WERI-Rb-1 (cell line): Measurements from ENCODE around the gene TMEM59L.

Experiments used
- DNase-seq: peaks from one replicate; pipeline ENCODE4 v3.0.0-alpha.2; 2020
- H3K27ac ChIP-seq: fragments of 250-450 bp; sonication (Bioruptor Pico); 2 replicates; pipeline ENCODE4 v1.5.1; 2020; ENCODE audit warnings: mild to moderate bottlenecking, moderate library complexity
- H3K27me3 ChIP-seq: fragments of 250-450 bp; sonication (Bioruptor Pico); 2 replicates; pipeline ENCODE4 v1.5.1; 2021; ENCODE audit warnings: mild to moderate bottlenecking, low read depth, moderate library complexity; ENCODE audit not compliant: insufficient read depth, severe bottlenecking
- H3K36me3 ChIP-seq: fragments of 250-450 bp; sonication (Bioruptor Pico); 2 replicates; pipeline ENCODE4 v1.5.1; 2020; ENCODE audit warnings: mild to moderate bottlenecking, moderate library complexity
- H3K4me3 ChIP-seq: 2 replicates; pipeline ENCODE4 v1.5.1; 2011; ENCODE audit warnings: low read depth, mild to moderate bottlenecking, control low read depth, low read length
- H3K9me3 ChIP-seq: fragments of 250-450 bp; sonication (Bioruptor Pico); 2 replicates; pipeline ENCODE4 v1.5.1; 2021; ENCODE audit warnings: mild to moderate bottlenecking, moderate library complexity; ENCODE audit not compliant: severe bottlenecking
- TF ChIP-seq, protein P1 (sequence below): IDR thresholded peaks from 2 replicates; pipeline ENCODE4 v1.5.1; 2011; ENCODE audit warnings: low read depth, mild to moderate bottlenecking, control low read depth, inconsistent platforms, low read length

The TMEM59L gene

DNA sequence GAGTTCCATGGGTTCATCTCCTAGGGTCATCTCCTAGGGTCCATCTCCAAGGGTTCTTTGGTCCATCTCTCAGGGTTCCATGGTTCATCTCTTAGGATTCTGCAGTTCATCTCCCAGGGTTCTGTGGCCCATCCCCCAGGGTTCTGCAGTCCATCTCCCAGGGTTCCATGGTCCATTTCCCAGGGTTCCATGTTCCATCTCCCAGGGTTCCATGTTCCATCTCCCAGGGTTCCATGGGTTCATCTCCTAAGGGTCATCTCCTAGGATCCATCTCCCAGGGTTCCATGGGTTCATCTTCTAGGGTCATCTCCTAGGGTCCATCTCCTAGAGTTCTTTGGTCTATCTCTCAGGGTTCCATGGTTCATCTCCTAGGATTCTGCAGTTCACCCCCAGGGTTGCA lies 4.9 kb downstream of the TMEM59L start:
- peaks cover 11% of the 10 kb centered on the region for H3K9me3 ChIP-seq
- H3K27ac ChIP-seq, result no peak overlapping the region
- H3K27me3 ChIP-seq, result peaks cover 15% of the 10 kb centered on the region
- H3K4me3 ChIP-seq, result no peak overlapping the region
- no peak for DNase-seq
- no peaks in the 10 kb centered on the region for H3K36me3 ChIP-seq
- TF ChIP-seq, protein P1, sequence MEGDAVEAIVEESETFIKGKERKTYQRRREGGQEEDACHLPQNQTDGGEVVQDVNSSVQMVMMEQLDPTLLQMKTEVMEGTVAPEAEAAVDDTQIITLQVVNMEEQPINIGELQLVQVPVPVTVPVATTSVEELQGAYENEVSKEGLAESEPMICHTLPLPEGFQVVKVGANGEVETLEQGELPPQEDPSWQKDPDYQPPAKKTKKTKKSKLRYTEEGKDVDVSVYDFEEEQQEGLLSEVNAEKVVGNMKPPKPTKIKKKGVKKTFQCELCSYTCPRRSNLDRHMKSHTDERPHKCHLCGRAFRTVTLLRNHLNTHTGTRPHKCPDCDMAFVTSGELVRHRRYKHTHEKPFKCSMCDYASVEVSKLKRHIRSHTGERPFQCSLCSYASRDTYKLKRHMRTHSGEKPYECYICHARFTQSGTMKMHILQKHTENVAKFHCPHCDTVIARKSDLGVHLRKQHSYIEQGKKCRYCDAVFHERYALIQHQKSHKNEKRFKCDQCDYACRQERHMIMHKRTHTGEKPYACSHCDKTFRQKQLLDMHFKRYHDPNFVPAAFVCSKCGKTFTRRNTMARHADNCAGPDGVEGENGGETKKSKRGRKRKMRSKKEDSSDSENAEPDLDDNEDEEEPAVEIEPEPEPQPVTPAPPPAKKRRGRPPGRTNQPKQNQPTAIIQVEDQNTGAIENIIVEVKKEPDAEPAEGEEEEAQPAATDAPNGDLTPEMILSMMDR, result no peak

DNA sequence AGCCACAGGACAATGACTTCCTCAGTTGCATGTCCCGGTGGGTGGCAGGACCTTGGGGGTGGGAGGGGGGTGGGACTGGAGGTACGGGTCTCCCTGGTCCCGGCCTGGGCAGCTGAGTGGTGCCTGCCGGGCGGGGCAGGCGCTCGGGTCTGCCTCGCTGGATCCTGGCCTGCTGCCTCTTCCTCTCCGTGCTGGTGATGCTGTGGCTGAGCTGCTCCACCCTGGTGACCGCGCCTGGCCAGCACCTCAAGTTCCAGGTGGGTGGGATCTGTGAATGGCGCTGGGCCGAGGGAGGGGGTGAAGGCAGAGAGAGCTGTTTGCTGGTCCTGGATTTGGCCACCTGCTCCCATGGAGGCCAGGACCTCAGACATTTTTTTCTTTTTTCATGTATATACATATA lies 5.6 kb downstream of the TMEM59L start:
- H3K27me3 ChIP-seq, result peaks cover 8% of the 10 kb centered on the region
- H3K27ac ChIP-seq, result no peak overlapping the region
- no peak overlapping the region for H3K4me3 ChIP-seq

DNA sequence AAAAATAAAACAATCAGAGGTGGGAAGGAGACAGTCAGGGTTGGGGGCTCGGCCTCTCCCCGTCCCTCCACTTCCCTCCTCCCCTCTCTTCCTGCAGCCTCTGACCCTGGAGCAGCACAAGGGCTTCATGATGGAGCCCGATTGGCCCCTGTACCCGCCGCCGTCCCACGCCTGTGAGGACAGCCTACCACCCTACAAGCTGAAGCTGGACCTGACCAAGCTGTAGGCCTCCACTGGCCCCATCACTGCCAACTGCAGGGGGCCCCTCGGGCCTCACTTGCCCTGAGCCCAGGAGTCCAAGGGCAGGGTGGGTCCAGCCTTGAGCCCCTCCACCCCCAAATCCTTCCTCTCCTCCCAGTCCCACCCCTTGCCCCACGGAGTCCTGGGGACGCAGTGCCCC lies 7.6 kb downstream of the TMEM59L start:
- no peak overlapping the region for H3K4me3 ChIP-seq
- no peaks in the 10 kb centered on the region for H3K36me3 ChIP-seq
- DNase-seq, result no peak
- TF ChIP-seq, protein P1, result no peak
- peaks cover 11% of the 10 kb centered on the region for H3K9me3 ChIP-seq
- H3K27me3 ChIP-seq, result no peaks in the 10 kb centered on the region
- H3K27ac ChIP-seq, result no peak overlapping the region

More for the DNA sequence above, 5.6 kb downstream of the TMEM59L start:
- TF ChIP-seq, protein P1, result no peak
- Histone ChIP-seq H3K9me3 (peaks cover 11% of the 10 kb centered on the region), H3K36me3 (no peaks in the 10 kb centered on the region)
- no peak for DNase-seq

DNA sequence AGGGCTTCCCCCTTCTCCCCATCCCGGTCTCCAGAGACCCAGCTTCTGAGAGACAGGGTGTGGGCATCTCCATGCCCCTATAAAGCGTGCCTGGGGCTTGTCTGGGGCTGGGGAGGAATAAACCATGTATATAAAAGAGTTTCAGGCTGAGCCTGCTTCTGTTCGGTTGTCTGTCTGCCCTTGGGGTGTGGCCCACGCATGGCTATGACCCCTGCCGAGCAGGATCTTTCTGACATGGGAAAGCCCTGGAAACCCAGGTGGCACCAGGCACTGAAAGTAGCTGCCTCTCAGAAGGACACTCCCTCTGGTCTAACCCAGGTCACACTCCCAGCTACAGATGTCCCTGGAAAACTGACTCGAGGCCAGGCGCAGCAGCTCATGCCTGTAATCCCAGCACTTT lies 8.2 kb downstream of the TMEM59L start:
- no peak for DNase-seq
- no peak overlapping the region for H3K27ac ChIP-seq
- H3K4me3 ChIP-seq, result no peak overlapping the region
- TF ChIP-seq, protein P1, result no peak
- no peaks in the 10 kb centered on the region for H3K36me3 ChIP-seq
- peaks cover 11% of the 10 kb centered on the region for H3K9me3 ChIP-seq
- no peaks in the 10 kb centered on the region for H3K27me3 ChIP-seq

DNA sequence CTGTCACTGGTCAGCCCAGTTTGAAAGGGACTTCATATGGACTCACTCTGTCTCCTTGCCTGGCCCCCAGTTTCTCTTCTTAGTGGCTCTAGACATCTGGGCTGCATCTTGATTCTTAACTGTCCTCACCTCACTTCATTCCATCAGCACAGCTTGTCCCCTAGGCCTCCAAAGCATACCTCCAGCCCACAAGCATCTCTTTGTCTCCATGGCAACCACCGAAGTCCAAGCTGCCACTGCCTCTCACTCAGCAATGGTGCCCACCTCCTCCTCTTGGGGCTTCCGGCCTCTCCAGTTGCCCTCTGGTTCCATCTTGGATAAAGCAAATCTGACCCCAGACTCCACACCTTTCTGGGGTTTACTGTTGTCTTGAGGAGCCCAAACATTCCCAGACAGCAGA lies 14.2 kb downstream of the TMEM59L start:
- Histone ChIP-seq H3K27ac (no peak overlapping the region), H3K27me3 (no peaks in the 10 kb centered on the region), H3K36me3 (no peaks in the 10 kb centered on the region), H3K9me3 (no peaks in the 10 kb centered on the region), H3K4me3 (no peak overlapping the region)
- DNase-seq, result no peak
- TF ChIP-seq, protein P1, result no peak
